Effector memory CD8-positive, alpha-beta T cell (primary cell): Measurements from ENCODE around the gene PLS3.
A peak's percentile ranks its signal among the peaks of the same experiment; 100 is the strongest.
"Not testable (repeated sequence)": the region's sequence is repeated elsewhere in the genome, so short reads cannot be mapped to it uniquely, and the experiment has no call there.

ENCODE experiments used
- ATAC-seq: fragments of 150-1000 bp; cut with Tn5 transposase; replicated peaks from 2 replicates; pipeline ENCODE4 v1.10.0; 2021; ENCODE audit warnings: mild to moderate bottlenecking, moderate library complexity
- DNase-seq, 3 experiments: peaks; one replicate each; pipeline ENCODE4 v3.0.0; 2021
- H3K27ac Mint-ChIP-seq, 2 donors: one replicate each; pipeline ENCODE4 v1.8.0; 2022; ENCODE audit warnings: mild to moderate bottlenecking in 2 of 2, mixed read lengths in 2 of 2, moderate library complexity in 2 of 2
- H3K27me3 Mint-ChIP-seq, 2 donors: one replicate each; pipeline ENCODE4 v1.8.0; 2022; ENCODE audit warnings: mixed read lengths in 2 of 2
- H3K36me3 Mint-ChIP-seq: one replicate; pipeline ENCODE4 v1.8.0; 2022; ENCODE audit warnings: mild to moderate bottlenecking, moderate library complexity, mixed read lengths; ENCODE audit not compliant: insufficient read depth
- H3K4me1 Mint-ChIP-seq, 2 donors: one replicate each; pipeline ENCODE4 v1.8.0; 2022; ENCODE audit warnings: low read depth in 2 of 2, mixed read lengths in 2 of 2
- H3K4me3 Mint-ChIP-seq, 2 donors: one replicate each; pipeline ENCODE4 v1.8.0; 2022; ENCODE audit warnings: mild to moderate bottlenecking in 2 of 2, mixed read lengths in 2 of 2, moderate library complexity in 2 of 2
- H3K9me3 Mint-ChIP-seq, 2 donors: one replicate each; pipeline ENCODE4 v1.8.0; 2022; ENCODE audit warnings: mixed read lengths in 2 of 2

Gene PLS3

DNA sequence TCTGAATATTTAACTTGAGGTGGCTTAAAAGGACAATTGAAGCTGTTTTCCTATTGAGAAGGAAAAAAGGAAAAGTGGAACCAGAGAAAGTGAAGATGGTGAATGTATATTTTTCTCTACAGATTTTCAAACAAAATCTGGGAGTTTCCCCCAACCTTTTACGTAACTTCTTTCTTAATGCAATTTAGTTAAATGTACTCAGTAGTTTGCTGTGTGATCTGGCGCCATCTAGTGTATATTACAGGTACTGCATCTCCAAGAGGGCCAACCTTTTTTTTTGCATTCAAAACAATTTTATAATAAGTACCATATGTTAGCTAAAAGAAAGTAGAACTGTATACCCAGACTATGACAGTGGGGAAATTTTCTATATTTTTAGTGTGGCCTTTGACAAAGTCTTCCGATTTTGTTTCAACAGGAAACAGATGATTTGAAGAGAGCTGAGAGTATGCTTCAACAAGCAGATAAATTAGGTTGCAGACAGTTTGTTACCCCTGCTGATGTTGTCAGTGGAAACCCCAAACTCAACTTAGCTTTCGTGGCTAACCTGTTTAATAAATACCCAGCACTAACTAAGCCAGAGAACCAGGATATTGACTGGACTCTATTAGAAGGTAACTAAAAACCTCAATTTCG is 82.0 kb downstream of the PLS3 start:
- no peaks in the 10 kb centered on the region for H3K36me3 Mint-ChIP-seq
- H3K9me3 Mint-ChIP-seq = no peaks in the 10 kb centered on the region
- H3K4me3 Mint-ChIP-seq = no peak overlapping the region
- no peak overlapping the region for H3K27ac Mint-ChIP-seq
- DNase-seq (peak in 2 of 3 experiments; percentile 1), ATAC-seq (no peak)
- H3K4me1 Mint-ChIP-seq = no peaks in the 10 kb centered on the region
- no peaks in the 10 kb centered on the region for H3K27me3 Mint-ChIP-seq

DNA sequence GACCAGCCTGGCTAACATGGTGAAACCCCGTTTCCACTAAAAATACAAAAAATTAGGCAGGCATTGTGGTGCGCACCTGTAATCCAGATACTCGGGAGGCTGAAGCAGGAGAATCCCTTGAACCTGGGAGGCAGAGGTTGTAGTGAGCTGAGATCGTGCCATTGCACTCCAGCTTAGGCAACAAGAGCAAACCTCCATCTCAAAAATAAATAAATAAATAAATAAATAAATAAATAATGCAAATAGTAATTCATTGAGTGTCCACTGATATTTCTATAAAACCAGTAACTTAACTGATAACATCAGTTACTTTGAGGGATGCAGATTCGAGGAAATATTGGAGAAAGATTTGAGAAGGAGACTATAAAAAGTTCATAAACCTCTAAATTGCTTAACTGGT is 83.4 kb downstream of the PLS3 start:
- H3K27ac Mint-ChIP-seq, H3K36me3 Mint-ChIP-seq, H3K4me3 Mint-ChIP-seq, H3K9me3 Mint-ChIP-seq, H3K27me3 Mint-ChIP-seq, DNase-seq, ATAC-seq, H3K4me1 Mint-ChIP-seq: not testable (repeated sequence)

DNA sequence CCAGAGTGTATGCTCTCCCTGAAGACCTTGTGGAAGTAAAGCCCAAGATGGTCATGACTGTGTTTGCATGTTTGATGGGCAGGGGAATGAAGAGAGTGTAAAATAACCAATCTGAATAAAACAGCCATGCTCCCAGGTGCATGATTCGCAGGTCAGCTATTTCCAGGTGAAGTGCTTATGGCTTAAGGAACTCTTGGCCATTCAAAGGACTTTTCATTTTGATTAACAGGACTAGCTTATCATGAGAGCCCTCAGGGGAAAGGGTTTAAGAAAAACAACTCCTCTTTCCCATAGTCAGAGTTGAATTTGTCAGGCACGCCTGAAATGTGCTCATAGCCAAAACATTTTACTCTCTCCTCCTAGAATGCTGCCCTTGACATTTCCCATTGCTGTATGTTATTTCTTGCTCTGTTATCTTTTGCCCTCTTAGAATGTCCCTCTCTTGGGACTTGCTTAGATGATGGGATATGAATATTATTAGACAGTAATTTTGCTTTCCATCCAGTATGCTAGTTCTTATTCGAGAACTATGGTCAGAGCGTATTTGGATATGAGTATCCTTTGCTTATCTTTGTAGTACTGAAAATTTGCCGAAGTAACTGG is 88.6 kb downstream of the PLS3 start:
- Mint-ChIP-seq H3K4me3 (no peak overlapping the region), H3K27ac (no peak overlapping the region), H3K4me1 (no peaks in the 10 kb centered on the region), H3K27me3 (no peaks in the 10 kb centered on the region), H3K9me3 (no peaks in the 10 kb centered on the region), H3K36me3 (no peaks in the 10 kb centered on the region)
- DNase-seq = no peak
- ATAC-seq = no peak

DNA sequence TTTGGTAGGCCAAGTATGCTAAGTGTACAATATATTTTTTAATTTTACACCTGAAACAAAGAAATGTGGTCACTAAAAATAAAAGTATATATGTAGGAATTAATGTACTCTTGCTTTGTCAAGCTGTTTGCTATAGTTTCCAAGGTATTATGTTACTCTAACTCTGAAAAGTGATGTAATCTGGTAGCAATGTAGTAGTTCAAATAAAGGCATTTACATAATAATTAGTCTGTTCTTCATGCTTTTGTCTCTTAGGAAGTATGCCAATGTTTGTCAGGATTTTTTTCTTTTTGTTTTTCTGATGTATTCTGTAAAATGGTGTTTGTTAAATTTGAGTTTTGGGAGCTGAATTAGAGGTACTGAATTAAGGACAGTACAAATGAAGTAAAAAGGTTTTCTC is 89.5 kb downstream of the PLS3 start:
- no peaks in the 10 kb centered on the region for H3K36me3 Mint-ChIP-seq
- H3K4me3 Mint-ChIP-seq = no peak overlapping the region
- DNase-seq (no peak), ATAC-seq (no peak)
- no peaks in the 10 kb centered on the region for H3K4me1 Mint-ChIP-seq
- H3K9me3 Mint-ChIP-seq = no peaks in the 10 kb centered on the region
- H3K27ac Mint-ChIP-seq = no peak overlapping the region
- no peaks in the 10 kb centered on the region for H3K27me3 Mint-ChIP-seq

DNA sequence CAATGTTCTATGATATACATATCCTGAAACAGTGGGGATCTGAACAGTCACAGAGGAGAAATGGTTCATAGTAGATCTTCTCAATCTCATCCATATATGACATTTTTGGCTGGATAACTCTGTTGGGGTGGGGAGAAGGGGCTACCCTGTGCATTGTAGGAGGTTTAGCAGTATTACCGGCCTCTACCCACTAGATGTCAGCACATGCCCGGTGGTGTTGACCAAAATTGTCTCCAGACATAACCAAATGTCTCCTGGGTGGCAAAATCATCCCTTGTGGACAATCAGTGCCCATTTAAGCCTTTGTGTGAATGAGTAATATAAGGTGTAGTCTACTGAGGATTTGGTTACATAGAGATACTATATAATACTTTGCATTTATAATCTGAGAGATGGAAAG is 89.9 kb downstream of the PLS3 start:
- H3K27me3 Mint-ChIP-seq = no peaks in the 10 kb centered on the region
- no peak overlapping the region for H3K4me3 Mint-ChIP-seq
- no peak for ATAC-seq
- DNase-seq = no peak
- no peaks in the 10 kb centered on the region for H3K36me3 Mint-ChIP-seq
- no peak overlapping the region for H3K27ac Mint-ChIP-seq
- H3K4me1 Mint-ChIP-seq = no peaks in the 10 kb centered on the region
- no peaks in the 10 kb centered on the region for H3K9me3 Mint-ChIP-seq

DNA sequence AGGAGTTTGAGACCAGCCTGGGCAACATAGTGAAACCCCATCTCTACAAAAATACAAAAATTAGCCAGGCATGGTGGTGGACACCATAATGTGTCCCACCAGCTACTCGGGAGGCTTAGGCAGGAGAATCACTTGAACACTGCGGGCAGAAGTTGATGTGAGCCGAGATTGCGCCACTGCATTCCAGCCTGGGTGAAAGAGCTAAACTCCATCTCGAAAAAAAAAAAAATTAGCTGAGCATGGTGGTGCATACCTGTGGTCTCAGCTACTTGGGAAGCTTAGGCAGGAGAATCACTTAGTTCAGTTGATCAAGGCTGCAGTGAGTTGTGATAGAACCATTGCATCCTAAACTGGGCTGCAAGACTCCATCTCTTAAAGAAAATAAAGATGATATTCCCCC is 91.2 kb downstream of the PLS3 start:
- Mint-ChIP-seq H3K36me3 (no peaks in the 10 kb centered on the region), H3K4me3 (no peak overlapping the region), H3K27ac (no peak overlapping the region), H3K4me1 (no peaks in the 10 kb centered on the region), H3K27me3 (no peaks in the 10 kb centered on the region), H3K9me3 (no peaks in the 10 kb centered on the region)
- DNase-seq (no peak), ATAC-seq (no peak)

DNA sequence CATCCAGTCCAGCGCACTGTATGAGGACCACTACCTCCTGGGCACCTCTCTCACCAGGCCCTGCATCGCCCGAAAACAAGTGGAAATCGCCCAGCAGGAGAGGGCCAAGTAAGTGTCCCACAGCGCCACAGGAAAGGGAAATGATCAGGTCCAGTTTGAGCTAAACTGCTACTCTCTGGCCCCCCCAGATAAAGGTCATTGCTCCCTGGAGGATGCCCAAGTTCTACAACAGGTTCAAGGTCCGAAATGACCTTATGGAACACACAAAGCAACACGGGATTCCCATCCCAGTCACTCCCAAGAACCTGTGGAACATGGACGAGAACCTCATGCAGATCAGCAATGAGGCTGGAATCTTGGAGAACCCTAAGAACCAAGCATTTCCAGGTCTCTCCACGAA is 104.1 kb downstream of the PLS3 start:
- no peaks in the 10 kb centered on the region for H3K27me3 Mint-ChIP-seq
- no peaks in the 10 kb centered on the region for H3K36me3 Mint-ChIP-seq
- H3K9me3 Mint-ChIP-seq = no peaks in the 10 kb centered on the region
- no peaks in the 10 kb centered on the region for H3K4me1 Mint-ChIP-seq
- DNase-seq (no peak), ATAC-seq (no peak)
- H3K4me3 Mint-ChIP-seq = no peak overlapping the region
- H3K27ac Mint-ChIP-seq = no peak overlapping the region

DNA sequence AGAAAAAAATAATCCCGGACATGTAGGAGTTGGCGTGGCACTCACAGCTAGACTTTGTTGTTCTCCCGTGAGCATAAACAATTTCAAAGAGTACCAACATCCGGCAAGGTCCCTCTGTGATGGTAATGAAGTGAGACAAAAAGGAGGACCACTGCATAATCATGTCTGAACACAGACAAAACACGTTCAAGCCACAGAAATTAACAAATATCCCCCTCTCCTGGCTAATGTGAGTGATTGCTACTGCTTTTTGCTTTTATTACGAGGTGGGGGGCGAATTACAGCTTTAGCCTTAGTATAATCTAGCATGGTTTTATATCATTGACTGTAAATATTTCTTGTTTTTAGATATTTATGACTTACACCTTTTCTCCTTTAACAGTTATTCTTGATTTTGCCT is 118.5 kb downstream of the PLS3 start:
- H3K9me3 Mint-ChIP-seq = no peaks in the 10 kb centered on the region
- H3K4me3 Mint-ChIP-seq = no peak overlapping the region
- no peaks in the 10 kb centered on the region for H3K4me1 Mint-ChIP-seq
- ATAC-seq (no peak), DNase-seq (no peak)
- no peak overlapping the region for H3K27ac Mint-ChIP-seq
- H3K27me3 Mint-ChIP-seq = no peaks in the 10 kb centered on the region
- H3K36me3 Mint-ChIP-seq = no peaks in the 10 kb centered on the region

DNA sequence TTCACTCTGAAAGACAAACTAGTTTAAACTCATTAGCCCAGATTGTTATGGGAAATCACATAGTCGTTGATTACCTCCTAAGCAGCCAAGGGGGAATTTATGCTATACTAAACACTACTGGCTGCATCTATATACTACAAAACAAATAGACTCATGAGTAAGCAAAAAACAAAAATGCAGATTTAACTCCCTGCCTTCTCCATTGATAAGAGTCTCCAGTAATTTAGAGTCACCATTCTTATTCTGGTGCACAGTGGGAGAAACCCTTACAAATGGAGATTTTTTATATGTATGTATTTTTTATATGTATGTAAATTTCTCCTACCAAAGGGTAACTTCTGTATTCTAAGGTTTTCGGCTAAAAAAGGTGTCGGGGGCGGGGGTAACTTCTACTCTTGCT is 126.6 kb downstream of the PLS3 start:
- no peaks in the 10 kb centered on the region for H3K36me3 Mint-ChIP-seq
- no peaks in the 10 kb centered on the region for H3K27me3 Mint-ChIP-seq
- H3K4me1 Mint-ChIP-seq = no peaks in the 10 kb centered on the region
- no peak for DNase-seq
- ATAC-seq = no peak
- H3K27ac Mint-ChIP-seq = no peak overlapping the region
- no peak overlapping the region for H3K4me3 Mint-ChIP-seq
- H3K9me3 Mint-ChIP-seq = no peaks in the 10 kb centered on the region

DNA sequence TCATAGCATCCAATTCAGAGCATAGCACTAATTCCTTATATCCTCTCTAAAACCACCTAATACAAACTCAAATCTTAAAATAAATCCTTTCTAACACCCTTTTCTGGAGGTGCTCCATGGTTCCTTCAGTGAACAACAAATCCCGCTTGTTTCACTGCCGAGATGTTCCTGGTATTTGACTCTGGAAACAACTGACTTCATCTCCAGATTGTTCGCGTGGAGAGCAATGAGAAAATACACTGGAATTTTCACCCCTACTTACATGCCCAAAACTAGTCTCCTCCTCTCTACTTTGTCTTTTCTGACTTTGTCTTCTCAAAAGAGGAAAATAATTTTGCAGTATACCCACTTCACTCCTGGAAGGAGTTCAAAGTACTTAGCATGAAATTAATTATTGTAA is 129.0 kb downstream of the PLS3 start:
- no peaks in the 10 kb centered on the region for H3K4me1 Mint-ChIP-seq
- H3K4me3 Mint-ChIP-seq = no peak overlapping the region
- no peak overlapping the region for H3K27ac Mint-ChIP-seq
- no peaks in the 10 kb centered on the region for H3K9me3 Mint-ChIP-seq
- H3K36me3 Mint-ChIP-seq = no peaks in the 10 kb centered on the region
- no peak for DNase-seq
- ATAC-seq = no peak
- no peaks in the 10 kb centered on the region for H3K27me3 Mint-ChIP-seq

DNA sequence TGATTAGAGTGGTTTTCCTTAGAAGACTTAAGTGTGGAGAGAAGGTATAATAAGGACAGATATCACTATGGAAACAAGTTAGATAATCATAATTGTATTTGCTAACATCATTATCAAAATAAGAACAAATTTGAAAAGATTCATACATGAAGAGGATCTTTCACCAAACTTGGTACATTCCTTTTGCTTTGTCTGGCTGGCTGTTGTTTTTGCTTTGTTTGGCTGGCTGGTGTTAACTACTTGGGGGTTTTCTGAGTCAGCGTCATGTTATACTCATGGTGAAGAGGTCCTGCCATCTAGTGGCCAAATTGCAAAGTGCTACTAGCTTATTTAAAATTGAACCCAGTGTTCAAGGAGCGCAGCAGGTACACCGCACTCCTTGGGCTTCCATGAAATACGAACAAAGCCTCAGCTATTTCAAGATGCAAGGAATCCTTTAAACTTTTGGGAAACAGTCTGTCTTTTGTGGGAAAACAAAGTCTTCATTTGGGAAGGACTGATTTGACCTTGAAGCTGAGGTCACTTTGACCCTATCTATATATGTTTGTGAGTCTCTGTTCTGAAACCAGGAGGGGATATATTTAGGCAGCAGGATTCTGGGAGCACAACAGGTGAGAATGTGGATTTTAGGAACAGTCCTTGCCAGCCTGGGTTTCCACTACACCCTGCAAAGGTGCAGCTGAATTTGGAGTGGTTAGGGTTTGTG is 129.7 kb downstream of the PLS3 start:
- no peak for DNase-seq
- no peak overlapping the region for H3K27ac Mint-ChIP-seq
- no peak for ATAC-seq
- no peaks in the 10 kb centered on the region for H3K36me3 Mint-ChIP-seq
- H3K4me1 Mint-ChIP-seq = no peaks in the 10 kb centered on the region
- no peaks in the 10 kb centered on the region for H3K27me3 Mint-ChIP-seq
- H3K4me3 Mint-ChIP-seq = no peak overlapping the region
- H3K9me3 Mint-ChIP-seq = no peaks in the 10 kb centered on the region

DNA sequence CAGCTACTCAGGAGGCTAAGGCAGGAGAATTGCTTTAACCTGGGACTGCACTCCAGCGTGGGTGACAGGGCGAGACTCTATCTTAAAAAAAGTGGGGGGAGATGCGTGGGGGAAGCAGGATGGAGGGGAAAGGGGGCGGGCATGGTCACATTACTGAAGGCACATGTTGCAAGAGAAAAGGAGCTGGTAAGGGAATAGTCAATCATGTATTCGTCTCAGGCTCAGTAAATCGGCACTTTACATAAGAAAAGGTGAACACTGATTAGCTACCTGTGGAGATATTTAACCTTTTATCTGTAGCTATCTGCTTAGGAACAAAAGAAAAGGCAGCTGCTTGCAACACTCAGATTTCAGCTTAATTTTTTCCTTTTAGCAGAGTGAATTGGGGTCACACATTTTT is 132.5 kb downstream of the PLS3 start:
- Mint-ChIP-seq H3K4me3 (no peak overlapping the region), H3K36me3 (no peaks in the 10 kb centered on the region), H3K27me3 (no peaks in the 10 kb centered on the region), H3K9me3 (no peaks in the 10 kb centered on the region), H3K27ac (no peak overlapping the region), H3K4me1 (no peaks in the 10 kb centered on the region)
- ATAC-seq = no peak
- no peak for DNase-seq

DNA sequence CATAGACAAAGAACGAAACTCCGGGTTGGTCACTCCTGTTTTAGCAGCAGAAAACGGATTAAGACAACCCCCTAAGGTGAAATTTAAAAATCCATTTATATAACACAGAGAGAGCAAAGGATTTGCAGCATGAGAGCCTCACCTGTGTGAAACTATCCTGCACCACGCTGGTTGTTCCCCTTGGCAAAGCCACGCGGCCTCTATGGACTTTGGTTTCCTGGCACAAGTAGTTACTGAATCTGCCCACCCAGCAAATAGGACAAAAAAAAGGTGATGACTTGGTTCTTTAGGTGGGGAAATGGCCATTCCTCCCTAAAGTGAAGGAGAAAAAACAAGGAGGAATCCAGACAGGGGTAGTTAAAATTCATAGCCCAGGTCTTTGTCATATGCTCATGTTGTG is 133.1 kb downstream of the PLS3 start:
- no peaks in the 10 kb centered on the region for H3K27me3 Mint-ChIP-seq
- no peak for ATAC-seq
- no peaks in the 10 kb centered on the region for H3K9me3 Mint-ChIP-seq
- H3K4me3 Mint-ChIP-seq = no peak overlapping the region
- H3K27ac Mint-ChIP-seq = no peak overlapping the region
- no peak for DNase-seq
- H3K4me1 Mint-ChIP-seq = no peaks in the 10 kb centered on the region
- no peaks in the 10 kb centered on the region for H3K36me3 Mint-ChIP-seq

DNA sequence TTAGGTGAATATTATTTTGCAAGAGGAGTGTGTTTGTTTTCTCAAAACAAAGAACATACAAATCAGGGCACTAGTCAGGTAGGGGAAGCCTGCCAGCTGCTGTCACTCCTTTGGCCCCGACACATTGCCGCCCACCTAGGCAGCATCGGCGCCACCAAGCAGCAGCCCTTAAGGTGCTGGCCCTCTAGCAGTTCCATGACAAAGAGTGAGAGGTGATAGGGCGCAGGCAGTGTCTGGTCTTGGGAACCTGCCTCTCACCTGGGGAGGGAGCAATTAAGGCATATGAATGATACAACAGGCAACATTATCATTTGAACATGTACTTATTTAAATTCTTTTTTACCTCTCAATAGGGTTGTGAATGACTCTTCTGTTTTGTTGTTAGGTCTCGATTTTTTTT is 135.1 kb downstream of the PLS3 start:
- no peak overlapping the region for H3K27ac Mint-ChIP-seq
- H3K27me3 Mint-ChIP-seq = no peaks in the 10 kb centered on the region
- no peak for ATAC-seq
- no peaks in the 10 kb centered on the region for H3K36me3 Mint-ChIP-seq
- H3K9me3 Mint-ChIP-seq = no peaks in the 10 kb centered on the region
- no peak overlapping the region for H3K4me3 Mint-ChIP-seq
- no peaks in the 10 kb centered on the region for H3K4me1 Mint-ChIP-seq
- no peak for DNase-seq
